Measurements from ENCODE around the gene NDUFA3.

GRCh38 chr19:54115109-54116063 lies 12.7 kb downstream of the NDUFA3 start, which contains the start of the genes PRPF31 and TFPT:
- TF ChIP-seq CTCF (IDR thresholded peaks at IDR 0.05; ENCODE audit: poor library complexity): no peak
- TF ChIP-seq EZH2 (IDR thresholded peaks at IDR 0.05; ENCODE audit: borderline replicate concordance): no peak
- no peak for TF ChIP-seq EZH2phosphoT487 (IDR thresholded peaks at IDR 0.05; ENCODE audit: low read depth, severe bottlenecking, unreplicated experiment)

Data from hepatocyte (in vitro differentiated cells).